Globus pallidus (tissue), 1 donor: Measurements from ENCODE around the gene LGR6.
A peak's percentile ranks its signal among the peaks of the same experiment; 100 is the strongest.
"Not testable (repeated sequence)": the region's sequence is repeated elsewhere in the genome, so short reads cannot be mapped to it uniquely, and the experiment has no call there.

Experiments used
- DNase-seq: peaks from one replicate; pipeline ENCODE4 v3.0.0-alpha.2; 2015; ENCODE audit warnings: low spot score

Gene LGR6

GRCh38 chr1:202333861-202334260 is 140.3 kb downstream of the LGR6 start:
- DNase-seq = no peak

- DNase-seq = peak; percentile 27
These were observed 150.2 kb downstream of the LGR6 start for GRCh38 chr1:202343652-202344349.

- no peak for DNase-seq
These were observed 154.5 kb downstream of the LGR6 start for GRCh38 chr1:202348005-202348508.

GRCh38 chr1:202348509-202349205 is 155.1 kb downstream of the LGR6 start, which contains the start of gene PPP1R12B:
Gene PPP1R12B, plus strand, starts transcription at chr1:202348699. Its CDS starts 153 bp downstream, at chr1:202348852.
- peak; percentile 100 for DNase-seq

GRCh38 chr1:202349206-202349928 is 155.8 kb downstream of the LGR6 start:
- DNase-seq = peak; percentile 43

GRCh38 chr1:202351725-202352124 is 158.1 kb downstream of the LGR6 start:
- DNase-seq = no peak

GRCh38 chr1:202352583-202353197 is 159.1 kb downstream of the LGR6 start:
- DNase-seq = not testable (repeated sequence)

GRCh38 chr1:202355944-202356553 is 162.4 kb downstream of the LGR6 start:
- DNase-seq = no peak

GRCh38 chr1:202357506-202357905 is 163.9 kb downstream of the LGR6 start:
- DNase-seq = no peak

GRCh38 chr1:202361224-202361623 is 167.6 kb downstream of the LGR6 start:
- no peak for DNase-seq

GRCh38 chr1:202361701-202362100 is 168.1 kb downstream of the LGR6 start:
- DNase-seq = no peak

GRCh38 chr1:202362212-202362611 is 168.6 kb downstream of the LGR6 start:
- DNase-seq = no peak

- no peak for DNase-seq
These were observed 171.7 kb downstream of the LGR6 start for GRCh38 chr1:202365092-202365815.

GRCh38 chr1:202367271-202367670 is 173.7 kb downstream of the LGR6 start:
- no peak for DNase-seq
